HCT116 (cell line): ENCODE data around the gene GABBR1. TPM values are rescaled to one million over a fixed set of nuclear protein-coding genes. Genes with fewer than 3 reads are reported as not detected.

Source experiments
- ATAC-seq: fragments of 200-7000 bp; cut with Tn5 transposase; 2 replicates; pipeline ENCODE4 v1.9.1; 2020; ENCODE audit warnings: mild to moderate bottlenecking, moderate library complexity
- BruUV-seq: library from RNA; stranded (reverse); fragments of 400-500 nt; replicated peaks from 2 replicates; lab custom pipeline; 2021; lab: Mats Ljungman, UMichigan
- CTCF ChIA-PET: fragments of 300-600 bp; sonication (Branson Sonifier 250); formaldehyde crosslinking; loops from one replicate; lab custom pipeline; 2021; ENCODE audit warnings: antibody characterized with exemption; lab: Charles Lee
- POLR2A ChIA-PET: fragments of 300-600, 350-600 bp; sonication (Branson Sonifier 250); formaldehyde crosslinking; loops from one replicate; lab custom pipeline; 2021; ENCODE audit warnings: antibody characterized with exemption; lab: Charles Lee
- RAD21 ChIA-PET, 2 experiments: fragments of 300-600 bp; sonication (Branson Sonifier 250); formaldehyde crosslinking; loops; one replicate each; lab custom pipeline; 2023; ENCODE audit warnings: low total read pairs in 2 of 2; ENCODE audit not compliant: uncharacterized antibody in 2 of 2, unreplicated experiment in 2 of 2, low non-redundant PET in 1 of 2; lab: Charles Lee
- DNase-seq: peaks from one replicate; pipeline ENCODE4 v3.0.0-alpha.2; 2010; ENCODE audit warnings: low read depth, low spot score
- H2AFZ ChIP-seq: fragments of 200-600 bp; shearing (Covaris generic), sonication (generic); 2 replicates; pipeline ENCODE4 v1.6.1; 2017; ENCODE audit warnings: low read depth, mixed run types, mixed read lengths, antibody characterized with exemption, low read length; ENCODE audit not compliant: poor library complexity, severe bottlenecking
- H3K27ac ChIP-seq: 2 replicates; pipeline ENCODE4 v1.5.1; 2012; ENCODE audit warnings: low read depth, low read length
- H3K27me3 ChIP-seq: fragments of 200-600 bp; sonication (generic); 2 replicates; pipeline ENCODE4 v1.6.1; 2016; ENCODE audit warnings: mixed run types, low read length, mixed read lengths; ENCODE audit not compliant: insufficient read depth
- H3K36me3 ChIP-seq, 2 experiments: fragments of 200-500 bp in 1 of 2; fragments of 200-600 bp in 1 of 2; sonication (Bioruptor generic) in 1 of 2; sonication (generic) in 1 of 2; 2 replicates each; pipeline versions ENCODE4 v1.5.1 to v1.6.1; 2014 to 2016; ENCODE audit warnings: low read length in 2 of 2, inconsistent platforms in 1 of 2, mixed read lengths in 1 of 2, mixed run types in 1 of 2; ENCODE audit not compliant: insufficient read depth in 2 of 2, control insufficient read depth in 1 of 2
- H3K4me1 ChIP-seq, 2 experiments: fragments of 200-600 bp in 1 of 2; sonication (generic) in 1 of 2; 2 replicates each; pipeline versions ENCODE4 v1.5.1 to v1.6.1; 2012 to 2017; ENCODE audit warnings: low read length in 2 of 2, inconsistent platforms in 1 of 2, mild to moderate bottlenecking in 1 of 2, mixed read lengths in 1 of 2, mixed run types in 1 of 2, moderate library complexity in 1 of 2; ENCODE audit not compliant: insufficient read depth in 2 of 2, control insufficient read depth in 1 of 2
- H3K4me2 ChIP-seq: fragments of 200-600 bp; sonication (generic); 2 replicates; pipeline ENCODE4 v1.6.1; 2017; ENCODE audit warnings: mixed run types, low read length, mixed read lengths
- H3K4me3 ChIP-seq, 2 experiments: fragments of 200-600 bp in 1 of 2; sonication (generic) in 1 of 2; replicated peaks in 1 of 2; 2 replicates each; pipeline ENCODE4 v1.5.1; 2011 to 2016; ENCODE audit warnings: low read length in 2 of 2, control low read depth in 1 of 2, low read depth in 1 of 2, mild to moderate bottlenecking in 1 of 2, mixed read lengths in 1 of 2, mixed run types in 1 of 2
- H3K79me2 ChIP-seq: fragments of 200-600 bp; sonication (generic); 2 replicates; pipeline ENCODE4 v1.6.1; 2017; ENCODE audit warnings: mild to moderate bottlenecking, mixed run types, low read length, moderate library complexity, mixed read lengths; ENCODE audit not compliant: insufficient read depth
- H3K9ac ChIP-seq: fragments of 200-600 bp; sonication (generic); 2 replicates; pipeline ENCODE4 v1.6.1; 2016; ENCODE audit warnings: low read length, mixed read lengths
- H3K9me2 ChIP-seq: fragments of 200-600 bp; sonication (generic), shearing (Covaris generic); 2 replicates; pipeline ENCODE4 v1.6.1; 2017; ENCODE audit warnings: mixed run types, mild to moderate bottlenecking, moderate library complexity; ENCODE audit not compliant: insufficient read depth
- H3K9me3 ChIP-seq, 2 experiments: fragments of 200-500 bp in 1 of 2; fragments of 200-600 bp in 1 of 2; sonication (Bioruptor generic) in 1 of 2; sonication (generic) in 1 of 2; 2 replicates each; pipeline ENCODE4 v1.6.1; 2014 to 2017; ENCODE audit warnings: low read length in 2 of 2, mixed read lengths in 2 of 2, inconsistent platforms in 1 of 2, low read depth in 1 of 2, mild to moderate bottlenecking in 1 of 2, mixed run types in 1 of 2, moderate library complexity in 1 of 2; ENCODE audit not compliant: control insufficient read depth in 1 of 2, insufficient read depth in 1 of 2
- H4K20me1 ChIP-seq: fragments of 200-600 bp; sonication (generic), shearing (Covaris generic); 2 replicates; pipeline ENCODE4 v1.6.1; 2017; ENCODE audit warnings: mixed run types, mild to moderate bottlenecking, moderate library complexity; ENCODE audit not compliant: insufficient read depth
- ATF3 ChIP-seq: IDR thresholded peaks from 2 replicates; pipeline ENCODE4 v1.6.1; 2012
- CBX3 ChIP-seq: IDR thresholded peaks from 2 replicates; pipeline ENCODE4 v1.6.1; 2012; ENCODE audit warnings: low read depth
- CEBPB ChIP-seq: IDR thresholded peaks from 2 replicates; pipeline ENCODE4 v1.6.1; 2012; ENCODE audit warnings: low read depth
- CTCF ChIP-seq, 3 experiments: fragments of 200-600 bp in 1 of 3; sonication (generic) in 1 of 3; IDR thresholded peaks in 2 of 3; conservative IDR thresholded peaks in 1 of 3; 2 replicates each; pipeline ENCODE4 v1.5.1; 2012 to 2017; ENCODE audit warnings: low read depth in 2 of 3, low read length in 2 of 3, antibody characterized with exemption in 1 of 3, borderline replicate concordance in 1 of 3, control low read depth in 1 of 3, mild to moderate bottlenecking in 1 of 3, mixed read lengths in 1 of 3, mixed run types in 1 of 3, moderate library complexity in 1 of 3; ENCODE audit not compliant: insufficient read depth in 1 of 3
- EGR1 ChIP-seq: IDR thresholded peaks from 2 replicates; pipeline ENCODE4 v1.6.1; 2012; ENCODE audit warnings: low read depth
- ELF1 ChIP-seq: IDR thresholded peaks from 2 replicates; pipeline ENCODE4 v1.6.1; 2012; ENCODE audit warnings: low read depth, borderline replicate concordance
- EZH2 ChIP-seq: fragments of 200-600 bp; sonication (generic); IDR thresholded peaks from 2 replicates; pipeline ENCODE4 v1.6.1; 2017; ENCODE audit warnings: antibody characterized with exemption, mixed run types
- EZH2phosphoT487 ChIP-seq: fragments of 200-600 bp; IDR thresholded peaks from 2 replicates; pipeline ENCODE4 v1.6.1; 2018; ENCODE audit warnings: antibody characterized with exemption, borderline replicate concordance
- FOSL1 ChIP-seq: IDR thresholded peaks from 2 replicates; pipeline ENCODE4 v1.6.1; 2012; ENCODE audit warnings: low read depth
- MAX ChIP-seq: IDR thresholded peaks from 2 replicates; pipeline ENCODE4 v1.6.1; 2012
- POLR2A ChIP-seq: IDR thresholded peaks from 2 replicates; pipeline ENCODE4 v1.7.0; 2011; ENCODE audit warnings: borderline replicate concordance; ENCODE audit not compliant: insufficient read depth, insufficient read length; ENCODE audit errors: extremely low read depth
- POLR2AphosphoS5 ChIP-seq: IDR thresholded peaks from 2 replicates; pipeline ENCODE4 v1.6.1; 2011; ENCODE audit warnings: mild to moderate bottlenecking, low read depth, low read length, moderate library complexity
- REST ChIP-seq: IDR thresholded peaks from 2 replicates; pipeline ENCODE4 v1.6.1; 2012; ENCODE audit warnings: low read depth
- SIN3A ChIP-seq: IDR thresholded peaks from 2 replicates; pipeline ENCODE4 v1.6.1; 2012; ENCODE audit warnings: low read depth
- SRF ChIP-seq: IDR thresholded peaks from 2 replicates; pipeline ENCODE4 v1.6.1; 2012; ENCODE audit warnings: low read depth
- TCF7L2 ChIP-seq: IDR thresholded peaks from 2 replicates; pipeline ENCODE4 v1.7.0; 2011; ENCODE audit warnings: borderline replicate concordance, inconsistent platforms; ENCODE audit not compliant: insufficient read depth, insufficient read length; ENCODE audit errors: extremely low read depth
- YY1 ChIP-seq: IDR thresholded peaks from 2 replicates; pipeline ENCODE4 v1.6.1; 2011; ENCODE audit warnings: low read length, low read depth, moderate library complexity, mild to moderate bottlenecking; ENCODE audit not compliant: insufficient replicate concordance; ENCODE audit errors: extremely low read depth
- ZBTB33 ChIP-seq: IDR thresholded peaks from 2 replicates; pipeline ENCODE4 v1.6.1; 2011; ENCODE audit warnings: mild to moderate bottlenecking, low read length, moderate library complexity; ENCODE audit not compliant: insufficient replicate concordance; ENCODE audit errors: extremely low read depth
- ZFX ChIP-seq: fragments of 450-650 bp; IDR thresholded peaks from 2 replicates; pipeline ENCODE4 v1.6.1; 2017
- ZNF274 ChIP-seq: fragments of 200-500 bp; sonication (Bioruptor generic); IDR thresholded peaks from 2 replicates; pipeline ENCODE4 v1.6.1; 2014; ENCODE audit warnings: mild to moderate bottlenecking, low read depth, low read length, inconsistent platforms
- intact Hi-C: fragments of 100-400 bp; cut with micrococcal nuclease; formaldehyde crosslinking; loops from 2 replicates; pipeline ENCODE4 v1.10.0; 2022
- total RNA-seq: library from RNA; stranded (reverse); gene quantifications from one replicate; pipeline ENCODE4 v1.2.1, GENCODE V29; 2021; ENCODE audit not compliant: unreplicated experiment

The GABBR1 gene
- total RNA-seq, 1 experiment from 2014 or later: 43.4 TPM

GRCh38 chr6:29584821-29585220 is 48.2 kb downstream of the GABBR1 start, which contains the start of gene OR2H2:
Gene OR2H2 (plus strand): TSS chr6:29585121. CDS start chr6:29587945, 2,824 bp downstream.
- no peak for DNase-seq
- Histone ChIP-seq H3K27me3 (0 out of 2 replicates have a peak, but pooled peaks cover 6% of the 10 kb centered on the region), H3K79me2 (no peaks in the 10 kb centered on the region), H3K36me3 (no peaks in the 10 kb centered on the region), H2AFZ (no peak within 1 kb of the TSS), H3K4me3 (no peak within 1 kb of the TSS), H3K9ac (no peak within 1 kb of the TSS), H3K4me1 (no peaks in the 10 kb centered on the region), H3K4me2 (no peak within 1 kb of the TSS), H3K9me2 (no peaks in the 10 kb centered on the region), H3K27ac (no peak within 1 kb of the TSS), H3K9me3 (no peaks in the 10 kb centered on the region), H4K20me1 (no peaks in the 10 kb centered on the region)
- no TSS peak for BruUV-seq
- intact Hi-C loops: no loop called here
- RAD21 ChIA-PET: no interaction called here
- CTCF ChIA-PET: no interaction called here
- ATAC-seq: no peak
- POLR2A ChIA-PET: no interaction called here
- TF ChIP-seq ZNF274 (no peak), MAX (no peak), ATF3 (no peak), CTCF (IDR thresholded peaks at IDR 0.05 in 2 of 3, conservative IDR thresholded peaks at IDR 0.05 in 1 of 3; ENCODE audit: borderline replicate concordance in 1 of 3, insufficient read depth in 1 of 3, low read depth in 2 of 3, low read length in 2 of 3) (no peak), ZBTB33 (no peak), SIN3A (no peak), CBX3 (no peak), POLR2AphosphoS5 (no peak), CEBPB (no peak), EGR1 (no peak), YY1 (no peak), EZH2phosphoT487 (no peak), TCF7L2 (no peak), REST (no peak), EZH2 (no peak), ELF1 (no peak), FOSL1 (no peak), ZFX (no peak), POLR2A (no peak), SRF (no peak)
